MCF 10A (cell line): Measurements from ENCODE around the gene ZNF766. TPM values are rescaled to one million over a fixed set of nuclear protein-coding genes. Genes with fewer than 3 reads are reported as not detected.

Experiments
- BruUV-seq: library from RNA; stranded (reverse); fragments of 400-500 nt; replicated peaks from 2 replicates; lab custom pipeline; 2021; lab: Mats Ljungman, UMichigan
- CTCF ChIA-PET: fragments of 300-600 bp; sonication (Branson Sonifier 250); formaldehyde crosslinking; extraction: SDS; loops from one replicate; lab custom pipeline; 2021; ENCODE audit warnings: antibody characterized with exemption, inconsistent platforms; lab: Yijun Ruan, JAX
- POLR2A ChIA-PET: fragments of 300-600, 350-650 bp; sonication (Branson Sonifier 250); formaldehyde crosslinking; extraction: SDS; loops from one replicate; lab custom pipeline; 2020; ENCODE audit warnings: antibody characterized with exemption, inconsistent platforms; lab: Yijun Ruan, JAX
- DNase-seq: peaks from one replicate; pipeline ENCODE4 v3.0.0-alpha.2; 2018; ENCODE audit not compliant: unreplicated experiment
- H3K27ac Mint-ChIP-seq: one replicate; pipeline ENCODE4 v1.8.0; 2022; ENCODE audit warnings: mild to moderate bottlenecking, low read depth, mixed read lengths; ENCODE audit not compliant: unreplicated experiment
- H3K27me3 Mint-ChIP-seq: one replicate; pipeline ENCODE4 v1.8.0; 2022; ENCODE audit warnings: mixed read lengths; ENCODE audit not compliant: insufficient read depth, unreplicated experiment
- H3K36me3 Mint-ChIP-seq: one replicate; pipeline ENCODE4 v1.8.0; 2022; ENCODE audit warnings: mild to moderate bottlenecking, moderate library complexity, mixed read lengths; ENCODE audit not compliant: insufficient read depth, unreplicated experiment
- H3K4me1 Mint-ChIP-seq: one replicate; pipeline ENCODE4 v1.8.0; 2022; ENCODE audit warnings: mixed read lengths; ENCODE audit not compliant: insufficient read depth, unreplicated experiment
- H3K4me3 Mint-ChIP-seq: one replicate; pipeline ENCODE4 v1.8.0; 2022; ENCODE audit warnings: mild to moderate bottlenecking, moderate library complexity, mixed read lengths; ENCODE audit not compliant: unreplicated experiment
- H3K9me3 Mint-ChIP-seq: one replicate; pipeline ENCODE4 v1.8.0; 2022; ENCODE audit warnings: mixed read lengths; ENCODE audit not compliant: unreplicated experiment
- intact Hi-C: fragments of 100-400 bp; cut with micrococcal nuclease; formaldehyde crosslinking; loops from 2 replicates; pipeline ENCODE4 v1.14.1; 2022
- total RNA-seq: library from RNA; stranded (reverse); gene quantifications from 2 replicates; pipeline ENCODE4 v1.2.3, GENCODE V29; 2022
- TF ChIP-seq, protein P1 (sequence below): fragments of 200-600 bp; IDR thresholded peaks from one replicate; pipeline ENCODE4 v1.8.0; 2022; ENCODE audit warnings: antibody characterized with exemption, mild to moderate bottlenecking; ENCODE audit not compliant: unreplicated experiment

ZNF766 gene
- total RNA-seq, 1 experiment from 2014 or later, result 11.5 TPM

DNA sequence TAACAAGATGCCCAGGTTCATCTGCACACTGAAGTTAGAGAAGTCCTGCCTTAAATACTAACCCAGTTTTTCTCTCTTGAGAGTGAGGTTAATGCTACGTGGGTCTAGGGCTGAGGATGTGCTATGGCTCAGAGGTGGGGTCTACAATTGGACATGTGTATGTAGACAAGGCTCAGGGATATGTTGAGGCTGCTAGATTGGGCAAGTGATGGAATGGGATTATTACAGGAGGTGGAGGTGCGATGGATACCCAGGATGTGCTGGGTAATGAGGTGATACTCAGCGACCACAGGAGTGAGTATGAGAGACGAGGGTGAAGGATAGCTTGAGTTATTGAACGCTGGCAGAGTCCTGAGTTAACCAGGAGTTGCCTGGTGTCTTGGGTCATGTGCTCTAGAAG lies 41.4 kb upstream of the ZNF766 start:
- H3K36me3 Mint-ChIP-seq, result peaks cover 67% of the 10 kb centered on the region
- BruUV-seq, result no TSS peak
- H3K4me1 Mint-ChIP-seq, result no peaks in the 10 kb centered on the region
- POLR2A ChIA-PET, result interaction anchor here (1.2 kb wide), 1 partner anchor 24 kb away, joined by 4 read pairs; no protein-coding TSS in a partner anchor
- CTCF ChIA-PET, result interaction anchor here (0.7 kb wide), 1 partner anchor 85 kb away, joined by 3 read pairs; no protein-coding TSS in a partner anchor
- H3K4me3 Mint-ChIP-seq, result no peak overlapping the region
- H3K27me3 Mint-ChIP-seq, result no peaks in the 10 kb centered on the region
- intact Hi-C loops, result no loop called here
- no peak for DNase-seq
- H3K27ac Mint-ChIP-seq, result no peak overlapping the region
- no peaks in the 10 kb centered on the region for H3K9me3 Mint-ChIP-seq
- TF ChIP-seq, protein P1, sequence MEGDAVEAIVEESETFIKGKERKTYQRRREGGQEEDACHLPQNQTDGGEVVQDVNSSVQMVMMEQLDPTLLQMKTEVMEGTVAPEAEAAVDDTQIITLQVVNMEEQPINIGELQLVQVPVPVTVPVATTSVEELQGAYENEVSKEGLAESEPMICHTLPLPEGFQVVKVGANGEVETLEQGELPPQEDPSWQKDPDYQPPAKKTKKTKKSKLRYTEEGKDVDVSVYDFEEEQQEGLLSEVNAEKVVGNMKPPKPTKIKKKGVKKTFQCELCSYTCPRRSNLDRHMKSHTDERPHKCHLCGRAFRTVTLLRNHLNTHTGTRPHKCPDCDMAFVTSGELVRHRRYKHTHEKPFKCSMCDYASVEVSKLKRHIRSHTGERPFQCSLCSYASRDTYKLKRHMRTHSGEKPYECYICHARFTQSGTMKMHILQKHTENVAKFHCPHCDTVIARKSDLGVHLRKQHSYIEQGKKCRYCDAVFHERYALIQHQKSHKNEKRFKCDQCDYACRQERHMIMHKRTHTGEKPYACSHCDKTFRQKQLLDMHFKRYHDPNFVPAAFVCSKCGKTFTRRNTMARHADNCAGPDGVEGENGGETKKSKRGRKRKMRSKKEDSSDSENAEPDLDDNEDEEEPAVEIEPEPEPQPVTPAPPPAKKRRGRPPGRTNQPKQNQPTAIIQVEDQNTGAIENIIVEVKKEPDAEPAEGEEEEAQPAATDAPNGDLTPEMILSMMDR, result no peak

DNA sequence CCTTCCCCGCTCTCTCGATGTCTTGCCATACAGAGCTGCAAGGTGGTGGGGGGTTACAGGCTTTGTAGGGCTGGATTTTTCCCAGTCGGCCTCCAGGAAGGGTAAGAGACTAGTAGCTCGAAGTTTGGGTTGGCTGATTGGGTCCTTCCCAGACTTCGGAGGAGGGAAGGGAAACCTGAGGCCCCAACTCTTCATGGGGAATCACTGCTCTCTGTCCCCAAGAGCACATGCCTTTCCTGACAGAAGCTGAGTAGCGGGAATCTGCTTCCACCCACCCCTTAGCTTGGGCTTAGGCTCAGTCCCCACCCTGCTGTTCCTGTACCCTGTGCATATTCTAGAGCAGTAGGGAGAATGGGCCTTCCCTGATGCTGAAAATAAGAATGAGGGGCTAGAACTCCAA lies 39.9 kb upstream of the ZNF766 start:
- TF ChIP-seq, protein P1, result no peak
- ChIA-PET POLR2A (interaction anchor here (1.1 to 1.2 kb wide), 4 partner anchors 13 to 38 kb away, joined by 3 read pairs; no protein-coding TSS in a partner anchor), CTCF (interaction anchor here (0.6 to 1.9 kb wide), 2 partner anchors 8 to 451 kb away, joined by 3 to 7 read pairs; no protein-coding TSS in a partner anchor)
- H3K27me3 Mint-ChIP-seq, result no peaks in the 10 kb centered on the region
- peaks cover 52% of the 10 kb centered on the region for H3K36me3 Mint-ChIP-seq
- BruUV-seq, result no TSS peak
- intact Hi-C loops, result no loop called here
- H3K9me3 Mint-ChIP-seq, result no peaks in the 10 kb centered on the region
- no peaks in the 10 kb centered on the region for H3K4me1 Mint-ChIP-seq
- no peak overlapping the region for H3K4me3 Mint-ChIP-seq
- no peak for DNase-seq
- H3K27ac Mint-ChIP-seq, result no peak overlapping the region

DNA sequence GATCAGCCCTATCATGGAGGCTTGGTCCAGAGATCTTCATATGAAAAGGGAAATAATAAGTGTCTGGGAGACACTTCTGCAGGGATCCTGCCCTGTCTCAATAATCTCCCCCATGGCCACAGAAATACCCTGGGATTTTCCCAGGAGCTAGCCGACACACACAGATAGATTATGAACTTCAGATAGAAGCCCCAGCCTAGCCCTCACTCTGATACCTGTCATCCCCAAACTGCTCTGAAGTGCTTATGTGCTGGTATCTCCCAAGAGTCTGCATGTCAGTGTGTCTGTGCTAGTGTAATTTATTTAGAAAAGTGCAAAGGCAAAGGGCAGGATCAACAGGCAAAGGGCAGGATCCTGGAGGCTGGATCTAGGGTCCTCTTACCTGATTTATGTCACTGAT lies 38.7 kb upstream of the ZNF766 start:
- Mint-ChIP-seq H3K4me1 (no peaks in the 10 kb centered on the region), H3K27me3 (no peaks in the 10 kb centered on the region), H3K36me3 (peaks cover 40% of the 10 kb centered on the region), H3K9me3 (no peaks in the 10 kb centered on the region), H3K4me3 (no peak overlapping the region), H3K27ac (no peak overlapping the region)
- BruUV-seq, result no TSS peak
- intact Hi-C loops, result loop anchor here (10.0 kb wide), 1 partner anchor 306 kb away; the partner anchor contains the start of gene ZNF613
- no peak for DNase-seq
- TF ChIP-seq, protein P1, result no peak
- POLR2A ChIA-PET, result interaction anchor here (0.6 to 1.6 kb wide), 6 partner anchors 17 to 1881 kb away, joined by 3 to 6 read pairs (median 4); partner anchors contain the start of gene PPP2R1A
- CTCF ChIA-PET, result interaction anchor here (2.9 kb wide), 1 partner anchor 92 kb away, joined by 10 read pairs; the partner anchor contains the start of gene ZNF616

DNA sequence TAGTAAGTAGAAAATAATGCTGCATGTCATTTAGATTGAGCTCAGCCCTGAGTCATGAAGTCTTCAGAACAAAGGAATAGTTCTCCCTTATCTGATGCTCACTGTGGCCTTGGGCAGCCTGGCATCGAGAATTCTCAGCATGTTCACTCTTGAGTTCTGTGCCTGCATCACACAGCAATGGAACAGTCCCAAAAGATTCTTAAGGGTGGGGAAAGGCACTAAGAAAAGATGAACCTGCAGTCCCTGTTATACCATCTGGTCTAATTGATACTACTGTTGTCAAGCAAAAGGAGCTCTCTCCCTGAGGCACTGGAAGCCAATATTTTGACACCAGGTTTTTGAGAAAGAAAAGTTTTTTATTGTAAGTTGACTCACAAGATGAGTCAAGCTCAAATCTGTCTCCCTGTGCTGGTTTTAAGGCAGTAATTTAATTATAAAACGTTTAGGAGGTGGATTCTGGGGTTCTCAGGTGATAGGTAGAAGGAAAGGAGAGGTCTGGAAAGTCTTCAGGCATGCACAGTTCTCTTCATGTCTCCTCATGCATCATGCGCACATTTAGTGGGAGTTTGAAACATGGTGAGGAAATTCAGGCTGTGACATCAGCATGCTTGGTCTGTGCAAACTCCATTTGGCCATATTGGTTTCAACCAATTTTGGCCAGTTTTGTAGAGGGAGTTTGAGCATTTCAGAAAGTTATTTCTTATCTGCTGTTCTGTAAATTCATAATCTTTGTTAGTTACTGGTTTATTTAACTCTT lies 38.1 kb upstream of the ZNF766 start:
- H3K27ac Mint-ChIP-seq, result no peak overlapping the region
- no peak for DNase-seq
- H3K9me3 Mint-ChIP-seq, result no peaks in the 10 kb centered on the region
- no peaks in the 10 kb centered on the region for H3K27me3 Mint-ChIP-seq
- BruUV-seq, result no TSS peak
- ChIA-PET CTCF (interaction anchor here (1.1 to 2.9 kb wide), 2 partner anchors 11 to 93 kb away, joined by 3 to 10 read pairs; partner anchors contain the start of gene ZNF616), POLR2A (interaction anchor here (0.6 to 1.6 kb wide), 4 partner anchors 11 to 93 kb away, joined by 3 to 6 read pairs (median 4); partner anchors contain the start of gene PPP2R1A)
- intact Hi-C loops, result loop anchor here (10.0 kb wide), 1 partner anchor 307 kb away; the partner anchor contains the start of gene ZNF613
- peaks cover 34% of the 10 kb centered on the region for H3K36me3 Mint-ChIP-seq
- no peaks in the 10 kb centered on the region for H3K4me1 Mint-ChIP-seq
- H3K4me3 Mint-ChIP-seq, result no peak overlapping the region
- TF ChIP-seq, protein P1, result no peak
